GM12891 (cell line): ENCODE results near the gene DAW1.

Experiments
- DNase-seq: peaks from one replicate; pipeline ENCODE4 v3.0.0; 2011; ENCODE audit warnings: low spot score; ENCODE audit not compliant: insufficient read length
- FAIRE-seq: peaks from 2 replicates; lab custom pipeline; 2011; peaks lifted over from hg19 to GRCh38; lab: Jason Lieb, UNC
- PAX5 ChIP-seq: IDR thresholded peaks from 2 replicates; pipeline ENCODE4 v1.6.1; 2011; ENCODE audit warnings: low read length, moderate library complexity, mild to moderate bottlenecking; ENCODE audit not compliant: insufficient read depth, severe bottlenecking
- POLR2A ChIP-seq: IDR thresholded peaks from 2 replicates; pipeline ENCODE4 v1.6.1; 2011; ENCODE audit warnings: low read depth, low read length, control low read depth
- POLR2AphosphoS5 ChIP-seq: IDR thresholded peaks from 2 replicates; pipeline ENCODE4 v1.6.1; 2011; ENCODE audit warnings: low read depth, low read length, control low read depth
- POU2F2 ChIP-seq: IDR thresholded peaks from 2 replicates; pipeline ENCODE4 v1.6.1; 2011; ENCODE audit warnings: low read depth, mild to moderate bottlenecking, control low read depth, low read length, moderate library complexity
- SPI1 ChIP-seq: IDR thresholded peaks from 2 replicates; pipeline ENCODE4 v1.6.1; 2011; ENCODE audit warnings: low read depth, low read length, control low read depth
- TAF1 ChIP-seq: IDR thresholded peaks from 2 replicates; pipeline ENCODE4 v1.6.1; 2011; ENCODE audit warnings: low read depth, low read length, control low read depth

The DAW1 gene

GRCh38 chr2:227862741-227863588 lies 8.5 kb upstream of the DAW1 start:
- no peak for FAIRE-seq
- TF ChIP-seq POLR2AphosphoS5: no peak
- TF ChIP-seq PAX5: no peak
- no peak for TF ChIP-seq POU2F2
- TF ChIP-seq POLR2A: no peak
- TF ChIP-seq SPI1: no peak
- no peak for TF ChIP-seq TAF1
- no peak for DNase-seq

GRCh38 chr2:227864161-227864756 lies 7.2 kb upstream of the DAW1 start:
- FAIRE-seq (no peak), DNase-seq (no peak)
- TF ChIP-seq PAX5 (no peak), SPI1 (no peak), TAF1 (no peak), POU2F2 (no peak), POLR2AphosphoS5 (no peak), POLR2A (no peak)

GRCh38 chr2:227865291-227865690 lies 6.1 kb upstream of the DAW1 start:
- DNase-seq: no peak
- TF ChIP-seq POU2F2 (no peak), SPI1 (no peak)
- FAIRE-seq: no peak

GRCh38 chr2:227867386-227867785 lies 4.0 kb upstream of the DAW1 start:
- DNase-seq: no peak
- TF ChIP-seq SPI1 (no peak), POLR2A (no peak), TAF1 (no peak), PAX5 (no peak), POLR2AphosphoS5 (no peak), POU2F2 (no peak)
- no peak for FAIRE-seq

GRCh38 chr2:227870710-227871374 lies 589 bp upstream of the DAW1 start:
- DNase-seq (no peak), FAIRE-seq (no peak)
- TF ChIP-seq PAX5 (no peak), SPI1 (no peak), POU2F2 (no peak), POLR2A (no peak), TAF1 (no peak), POLR2AphosphoS5 (no peak)

- FAIRE-seq (no peak), DNase-seq (no peak)
- TF ChIP-seq POU2F2 (no peak), SPI1 (no peak), POLR2A (no peak), TAF1 (no peak), POLR2AphosphoS5 (no peak), PAX5 (no peak)
Measured at GRCh38 chr2:227872676-227873075, 1.2 kb downstream of the DAW1 start.

GRCh38 chr2:227876300-227876801 lies 4.9 kb downstream of the DAW1 start:
- no peak for DNase-seq
- no peak for TF ChIP-seq SPI1
- TF ChIP-seq POLR2A: no peak
- no peak for TF ChIP-seq PAX5
- TF ChIP-seq POLR2AphosphoS5: no peak
- TF ChIP-seq TAF1: no peak
- FAIRE-seq: no peak

- no peak for FAIRE-seq
- TF ChIP-seq TAF1 (no peak), POU2F2 (no peak), POLR2AphosphoS5 (no peak), POLR2A (no peak), SPI1 (no peak), PAX5 (no peak)
- DNase-seq: no peak
Measured at GRCh38 chr2:227877421-227878310, 6.2 kb downstream of the DAW1 start.

GRCh38 chr2:227880460-227880859 lies 9.0 kb downstream of the DAW1 start:
- no peak for DNase-seq
- TF ChIP-seq PAX5: no peak
- no peak for TF ChIP-seq TAF1
- TF ChIP-seq POLR2AphosphoS5: no peak
- no peak for TF ChIP-seq SPI1
- no peak for TF ChIP-seq POU2F2
- TF ChIP-seq POLR2A: no peak
- FAIRE-seq: no peak
